Activated B cell treated with CpG ODN at 0.5 μM for 24 hours (primary cell): ENCODE data around the gene CNEP1R1. TPM values are rescaled to one million over a fixed set of nuclear protein-coding genes. Genes with fewer than 3 reads are reported as not detected.

Experiments used
- ATAC-seq: fragments of 200-7000 bp; cut with Tn5 transposase; one replicate; pipeline ENCODE4 v1.10.0; 2021; ENCODE audit warnings: low read depth, mild to moderate bottlenecking, moderate library complexity
- CTCF ChIA-PET: fragments of 350-600 bp; sonication (Branson Sonifier 250); formaldehyde crosslinking; loops from one replicate; lab custom pipeline; 2021; ENCODE audit warnings: antibody characterized with exemption; lab: Charles Lee
- POLR2A ChIA-PET: fragments of 350-600 bp; sonication (Branson Sonifier 250); formaldehyde crosslinking; loops from one replicate; lab custom pipeline; 2021; ENCODE audit warnings: antibody characterized with exemption; lab: Charles Lee
- DNase-seq: peaks from one replicate; pipeline ENCODE4 v3.0.0; 2022
- H3K27ac Mint-ChIP-seq: one replicate; pipeline ENCODE4 v1.8.0; 2020; ENCODE audit warnings: mixed read lengths
- H3K27me3 Mint-ChIP-seq: one replicate; pipeline ENCODE4 v1.8.0; 2021; ENCODE audit warnings: mixed read lengths
- H3K36me3 Mint-ChIP-seq: one replicate; pipeline ENCODE4 v1.8.0; 2021; ENCODE audit warnings: low read depth, mixed read lengths
- H3K4me1 Mint-ChIP-seq: one replicate; pipeline ENCODE4 v1.8.0; 2021; ENCODE audit warnings: mixed read lengths
- H3K4me3 Mint-ChIP-seq: one replicate; pipeline ENCODE4 v1.8.0; 2020; ENCODE audit warnings: mild to moderate bottlenecking, mixed read lengths
- H3K9me3 Mint-ChIP-seq: one replicate; pipeline ENCODE4 v1.8.0; 2020; ENCODE audit warnings: mixed read lengths
- intact Hi-C: fragments of 100-400 bp; cut with micrococcal nuclease; formaldehyde crosslinking; loops from one replicate; pipeline ENCODE4 v1.15.1; 2024
- total RNA-seq: library from RNA; stranded (reverse); gene quantifications from 2 replicates; pipeline ENCODE4 v1.2.3, GENCODE V29; 2022
- TF ChIP-seq, protein P1 (sequence below): fragments of 200-600 bp; IDR thresholded peaks from one replicate; pipeline ENCODE4 v1.8.0; 2022; ENCODE audit warnings: antibody characterized with exemption, mild to moderate bottlenecking

CNEP1R1 gene
- total RNA-seq, 1 donor from 2014 or later: 31.0 TPM

DNA sequence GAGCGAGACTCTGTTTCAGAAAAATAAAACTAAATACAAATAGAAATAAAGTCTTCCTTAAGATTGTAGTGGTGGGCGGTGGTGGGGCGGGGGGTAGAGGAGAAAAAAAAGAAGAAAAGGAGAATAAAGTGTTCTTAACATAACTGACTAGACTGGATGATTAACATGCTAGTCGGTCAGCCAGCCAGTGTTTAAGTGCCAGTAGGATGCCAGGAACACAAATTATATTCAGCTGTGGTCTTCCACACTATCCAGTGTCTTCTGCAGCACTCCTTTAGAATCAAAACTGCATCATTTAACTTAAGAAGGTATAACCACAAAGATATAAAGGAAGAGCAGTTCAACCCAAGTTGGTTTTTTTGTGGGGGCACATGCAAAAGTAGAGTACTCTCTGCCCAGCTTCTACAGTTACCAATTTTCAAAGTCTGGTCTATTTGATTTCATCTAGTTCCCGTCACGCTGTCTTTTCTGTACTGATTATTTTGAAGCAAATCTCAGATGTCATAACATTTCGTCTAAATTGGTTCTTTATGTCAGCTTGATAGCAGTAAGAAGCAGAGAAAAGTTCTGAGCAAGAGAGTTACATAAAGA is 56.5 kb downstream of the CNEP1R1 start:
- Mint-ChIP-seq H3K4me3 (no peak overlapping the region), H3K27ac (no peak overlapping the region), H3K4me1 (no peaks in the 10 kb centered on the region), H3K36me3 (peaks cover 78% of the 10 kb centered on the region), H3K9me3 (no peaks in the 10 kb centered on the region), H3K27me3 (no peaks in the 10 kb centered on the region)
- TF ChIP-seq, protein P1, sequence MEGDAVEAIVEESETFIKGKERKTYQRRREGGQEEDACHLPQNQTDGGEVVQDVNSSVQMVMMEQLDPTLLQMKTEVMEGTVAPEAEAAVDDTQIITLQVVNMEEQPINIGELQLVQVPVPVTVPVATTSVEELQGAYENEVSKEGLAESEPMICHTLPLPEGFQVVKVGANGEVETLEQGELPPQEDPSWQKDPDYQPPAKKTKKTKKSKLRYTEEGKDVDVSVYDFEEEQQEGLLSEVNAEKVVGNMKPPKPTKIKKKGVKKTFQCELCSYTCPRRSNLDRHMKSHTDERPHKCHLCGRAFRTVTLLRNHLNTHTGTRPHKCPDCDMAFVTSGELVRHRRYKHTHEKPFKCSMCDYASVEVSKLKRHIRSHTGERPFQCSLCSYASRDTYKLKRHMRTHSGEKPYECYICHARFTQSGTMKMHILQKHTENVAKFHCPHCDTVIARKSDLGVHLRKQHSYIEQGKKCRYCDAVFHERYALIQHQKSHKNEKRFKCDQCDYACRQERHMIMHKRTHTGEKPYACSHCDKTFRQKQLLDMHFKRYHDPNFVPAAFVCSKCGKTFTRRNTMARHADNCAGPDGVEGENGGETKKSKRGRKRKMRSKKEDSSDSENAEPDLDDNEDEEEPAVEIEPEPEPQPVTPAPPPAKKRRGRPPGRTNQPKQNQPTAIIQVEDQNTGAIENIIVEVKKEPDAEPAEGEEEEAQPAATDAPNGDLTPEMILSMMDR: no peak
- CTCF ChIA-PET: interaction anchor here (1.1 kb wide), 1 partner anchor 129 kb away, joined by 3 read pairs; no protein-coding TSS in a partner anchor
- no peak for ATAC-seq
- POLR2A ChIA-PET: interaction anchor here (0.5 kb wide), 1 partner anchor 10 kb away, joined by 3 read pairs; no protein-coding TSS in a partner anchor
- no peak for DNase-seq
- intact Hi-C loops: no loop called here

DNA sequence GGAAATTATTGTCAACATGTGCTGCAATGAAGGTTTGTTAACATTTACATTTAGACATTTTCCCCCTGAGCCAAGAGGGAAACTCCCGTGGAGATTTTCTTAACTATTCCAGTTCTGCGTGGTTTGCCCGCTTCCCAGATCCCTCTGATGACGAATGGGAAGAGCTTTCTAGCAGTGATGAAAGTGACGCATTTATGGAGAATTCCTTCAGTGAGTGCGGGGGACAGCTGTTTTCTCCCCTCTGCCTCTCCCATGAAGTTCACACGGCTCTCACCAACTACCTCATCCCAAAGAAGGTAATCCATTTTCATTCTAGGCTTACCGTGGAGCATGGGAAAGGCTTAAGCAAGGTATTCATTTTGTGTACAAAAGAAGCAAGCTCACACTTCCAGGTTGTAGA is 59.0 kb downstream of the CNEP1R1 start:
- CTCF ChIA-PET: no interaction called here
- ATAC-seq (no peak), DNase-seq (no peak)
- peaks cover 79% of the 10 kb centered on the region for H3K36me3 Mint-ChIP-seq
- H3K4me3 Mint-ChIP-seq: no peak overlapping the region
- TF ChIP-seq, protein P1: no peak
- intact Hi-C loops: no loop called here
- POLR2A ChIA-PET: no interaction called here
- no peaks in the 10 kb centered on the region for H3K4me1 Mint-ChIP-seq
- no peaks in the 10 kb centered on the region for H3K27me3 Mint-ChIP-seq
- no peak overlapping the region for H3K27ac Mint-ChIP-seq
- no peaks in the 10 kb centered on the region for H3K9me3 Mint-ChIP-seq

DNA sequence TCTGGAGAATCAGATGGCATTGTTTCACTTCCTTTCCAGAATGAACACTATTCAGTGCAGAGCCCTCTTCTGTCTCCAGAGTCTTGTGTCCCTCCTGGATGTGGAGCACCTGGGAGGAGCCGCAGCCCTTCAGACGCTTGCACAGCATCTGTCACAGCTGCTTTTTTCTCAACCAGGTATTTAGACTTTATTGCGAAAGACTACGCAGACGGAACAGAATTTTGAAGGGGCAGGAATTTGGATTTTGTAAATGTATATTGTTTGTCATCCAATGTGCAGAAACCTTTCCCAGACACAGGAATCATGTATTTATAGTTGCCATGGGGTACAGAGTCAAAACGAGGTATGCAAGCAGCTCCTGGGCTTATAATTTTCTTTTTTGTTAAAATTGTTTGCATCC is 61.2 kb downstream of the CNEP1R1 start:
- intact Hi-C loops: no loop called here
- ATAC-seq (no peak), DNase-seq (no peak)
- Mint-ChIP-seq H3K4me1 (no peaks in the 10 kb centered on the region), H3K27me3 (no peaks in the 10 kb centered on the region), H3K4me3 (no peak overlapping the region), H3K27ac (no peak overlapping the region), H3K36me3 (peaks cover 75% of the 10 kb centered on the region), H3K9me3 (no peaks in the 10 kb centered on the region)
- CTCF ChIA-PET: no interaction called here
- TF ChIP-seq, protein P1: no peak
- POLR2A ChIA-PET: no interaction called here

Other genes starting within 250 kb of the CNEP1R1 start
- not detected in 2 replicates for gene ZNF423, start 169.1 kb upstream of the CNEP1R1 start, total RNA-seq
- gene HEATR3, start 40.7 kb downstream of the CNEP1R1 start, total RNA-seq: 16.1 and 17.8 TPM in 2 replicates
- gene TENT4B, start 128.1 kb downstream of the CNEP1R1 start, total RNA-seq: 13.0 and 13.2 TPM in 2 replicates
- 109 and 128 TPM in 2 replicates for gene ADCY7, start 241.3 kb downstream of the CNEP1R1 start, total RNA-seq